GM21515 (cell line): ENCODE results near the gene FES.
"Not testable (repeated sequence)": the region's sequence is repeated elsewhere in the genome, so short reads cannot be mapped to it uniquely, and the experiment has no call there.

Experiments
- ATAC-seq: cut with Tn5 transposase; IDR thresholded peaks from one replicate; pipeline ENCODE4 v1.9.1; 2021; ENCODE audit not compliant: unreplicated experiment

Gene FES

GRCh38 chr15:90907838-90908507 lies 23.7 kb downstream of the FES start:
- no peak for ATAC-seq

GRCh38 chr15:90909449-90909848 lies 25.1 kb downstream of the FES start:
- ATAC-seq: not testable (repeated sequence)

GRCh38 chr15:90909976-90910375 lies 25.7 kb downstream of the FES start:
- no peak for ATAC-seq

- no peak for ATAC-seq
Observed at GRCh38 chr15:90910441-90911301, 26.4 kb downstream of the FES start.

- no peak for ATAC-seq
Observed at GRCh38 chr15:90911302-90911623, 27.0 kb downstream of the FES start.

- ATAC-seq: no peak
Observed at GRCh38 chr15:90911906-90912769, 27.8 kb downstream of the FES start.

- no peak for ATAC-seq
Observed at GRCh38 chr15:90912770-90913075, 28.4 kb downstream of the FES start.

GRCh38 chr15:90913398-90913944 lies 29.2 kb downstream of the FES start:
- no peak for ATAC-seq

GRCh38 chr15:90914305-90915080 lies 30.2 kb downstream of the FES start:
- ATAC-seq: no peak

- no peak for ATAC-seq
Observed at GRCh38 chr15:90915216-90915807, 31.0 kb downstream of the FES start.

GRCh38 chr15:90915808-90916440 lies 31.6 kb downstream of the FES start:
- no peak for ATAC-seq

GRCh38 chr15:90916461-90916860 lies 32.2 kb downstream of the FES start:
- ATAC-seq: no peak

- ATAC-seq: no peak
Observed at GRCh38 chr15:90917569-90917968, 33.3 kb downstream of the FES start.

GRCh38 chr15:90918034-90918788 lies 33.9 kb downstream of the FES start:
- ATAC-seq: no peak

GRCh38 chr15:90918835-90919234 lies 34.5 kb downstream of the FES start:
- ATAC-seq: no peak

GRCh38 chr15:90921887-90922286 lies 37.6 kb downstream of the FES start:
- ATAC-seq: no peak

GRCh38 chr15:90922712-90923322 lies 38.5 kb downstream of the FES start:
- ATAC-seq: peak; percentile 76

GRCh38 chr15:90924375-90924774 lies 40.1 kb downstream of the FES start:
- peak; percentile 45 for ATAC-seq

- not testable (repeated sequence) for ATAC-seq
Observed at GRCh38 chr15:90926766-90927165, 42.5 kb downstream of the FES start.
